Omental fat pad (tissue), 4 donors: ENCODE measurements around the gene TTPAL. TPM values are rescaled to one million over a fixed set of nuclear protein-coding genes. Genes with fewer than 3 reads are reported as not detected.

Source experiments
- ATAC-seq: fragments of 150-250 bp; one replicate; pipeline ENCODE4 v1.9.1; 2016; ENCODE audit warnings: mild to moderate bottlenecking, moderate library complexity; ENCODE audit not compliant: low FRiP score
- DNase-seq: peaks from one replicate; pipeline ENCODE4 v3.0.0-alpha.2; 2019; ENCODE audit warnings: low spot score
- total RNA-seq, 4 donors: library from RNA; depleted of rRNA; stranded (reverse); fragments of >200 nt; gene quantifications; one replicate each; pipeline ENCODE4 v1.1.0, GENCODE V29; 2016
- TF ChIP-seq, protein P1 (sequence below), 3 donors: fragments of 450-650 bp; IDR thresholded peaks; one replicate each; pipeline ENCODE4 v1.5.1; 2016 to 2017; ENCODE audit warnings: antibody characterized with exemption in 3 of 3, mild to moderate bottlenecking in 3 of 3, moderate library complexity in 2 of 3

Gene TTPAL
- total RNA-seq, 4 donors from 2014 or later, result 14.5 to 40.8 (median 23.6) TPM

DNA sequence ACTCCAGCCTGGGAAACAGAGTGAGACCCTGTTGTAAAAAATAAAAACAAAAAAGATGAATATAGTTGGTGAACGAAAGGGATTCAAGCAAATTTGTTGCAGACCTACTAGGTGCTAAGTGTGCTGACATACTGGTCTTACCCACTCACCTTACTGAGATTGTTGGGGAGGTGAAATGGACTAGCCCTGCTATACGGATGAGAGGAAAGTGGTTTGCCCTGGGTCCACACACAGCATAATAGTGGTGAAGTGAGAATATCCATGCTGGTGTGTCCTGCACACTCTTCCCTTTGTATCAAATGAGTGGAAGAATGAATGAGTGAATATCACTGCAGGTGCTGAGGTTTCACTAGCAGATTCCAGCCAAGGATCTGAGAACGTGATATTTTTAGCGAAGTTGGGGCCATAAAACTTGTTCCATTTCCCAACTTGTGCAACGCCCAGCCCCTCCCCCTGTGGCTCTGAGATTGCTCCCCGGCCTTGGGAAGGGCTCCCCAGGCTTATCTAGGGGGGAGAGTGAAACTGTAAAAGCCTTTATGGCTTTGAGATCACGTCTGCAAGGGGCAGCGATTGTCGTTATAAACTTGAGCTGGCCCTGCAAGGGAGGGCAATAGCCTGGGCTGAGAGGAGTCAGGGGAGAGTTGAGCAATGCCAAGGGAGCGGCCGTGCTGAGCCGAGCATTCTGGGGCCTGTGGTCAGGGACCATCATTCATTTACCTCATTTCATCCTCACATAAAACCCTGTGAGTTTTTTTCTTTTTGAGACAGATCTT, 33.2 kb upstream of the TTPAL start:
- TF ChIP-seq, protein P1, sequence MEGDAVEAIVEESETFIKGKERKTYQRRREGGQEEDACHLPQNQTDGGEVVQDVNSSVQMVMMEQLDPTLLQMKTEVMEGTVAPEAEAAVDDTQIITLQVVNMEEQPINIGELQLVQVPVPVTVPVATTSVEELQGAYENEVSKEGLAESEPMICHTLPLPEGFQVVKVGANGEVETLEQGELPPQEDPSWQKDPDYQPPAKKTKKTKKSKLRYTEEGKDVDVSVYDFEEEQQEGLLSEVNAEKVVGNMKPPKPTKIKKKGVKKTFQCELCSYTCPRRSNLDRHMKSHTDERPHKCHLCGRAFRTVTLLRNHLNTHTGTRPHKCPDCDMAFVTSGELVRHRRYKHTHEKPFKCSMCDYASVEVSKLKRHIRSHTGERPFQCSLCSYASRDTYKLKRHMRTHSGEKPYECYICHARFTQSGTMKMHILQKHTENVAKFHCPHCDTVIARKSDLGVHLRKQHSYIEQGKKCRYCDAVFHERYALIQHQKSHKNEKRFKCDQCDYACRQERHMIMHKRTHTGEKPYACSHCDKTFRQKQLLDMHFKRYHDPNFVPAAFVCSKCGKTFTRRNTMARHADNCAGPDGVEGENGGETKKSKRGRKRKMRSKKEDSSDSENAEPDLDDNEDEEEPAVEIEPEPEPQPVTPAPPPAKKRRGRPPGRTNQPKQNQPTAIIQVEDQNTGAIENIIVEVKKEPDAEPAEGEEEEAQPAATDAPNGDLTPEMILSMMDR (IDR thresholded peaks at IDR 0.05), result no peak
- ATAC-seq (no peak), DNase-seq (no peak)

DNA sequence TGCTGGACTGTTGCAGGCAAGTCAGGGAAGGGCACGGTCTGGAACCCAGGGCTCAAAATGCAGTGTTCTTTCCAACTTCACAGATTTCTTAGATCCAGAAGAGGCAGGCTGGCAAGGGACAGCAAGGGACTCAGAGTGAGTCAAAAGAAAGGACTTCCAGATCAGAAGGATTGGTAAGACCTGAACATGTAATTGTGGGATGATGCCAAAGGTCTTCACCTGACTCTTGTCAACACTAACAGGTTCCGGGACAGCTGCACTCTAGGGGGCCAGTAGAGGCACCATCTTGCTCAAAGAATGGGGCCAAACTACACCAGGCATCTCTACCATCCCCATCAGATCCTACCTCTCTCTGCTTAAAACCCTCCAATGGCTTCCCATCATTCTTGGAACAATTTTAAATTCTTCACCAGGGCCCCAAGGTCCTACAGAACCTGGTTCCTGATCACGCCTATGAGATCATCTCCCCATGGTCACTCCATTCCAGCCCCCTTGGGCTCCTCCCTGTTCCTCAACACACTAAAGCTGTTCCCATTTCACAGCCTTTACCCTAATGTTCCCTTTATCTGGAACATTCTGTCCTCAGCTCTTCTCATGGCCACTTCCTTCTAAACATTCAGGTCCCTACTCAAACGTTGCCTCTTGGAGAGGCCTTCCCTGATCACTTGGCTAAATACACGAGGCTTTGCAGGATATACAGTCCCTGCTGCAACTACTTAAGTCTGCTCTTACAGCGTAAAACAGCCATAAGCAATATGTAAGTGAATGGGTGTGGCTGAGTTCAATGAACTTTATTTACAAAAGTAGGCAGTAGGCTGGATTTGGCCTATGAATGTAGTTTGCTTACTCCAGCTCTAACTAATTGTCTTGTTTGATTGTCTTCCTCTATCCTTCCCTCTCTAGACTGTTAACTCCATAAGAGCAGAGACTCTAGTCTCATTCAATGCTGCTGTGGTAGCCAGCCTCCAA, 29.6 kb upstream of the TTPAL start:
- DNase-seq, result no peak
- TF ChIP-seq, protein P1 (IDR thresholded peaks at IDR 0.05), result no peak

DNA sequence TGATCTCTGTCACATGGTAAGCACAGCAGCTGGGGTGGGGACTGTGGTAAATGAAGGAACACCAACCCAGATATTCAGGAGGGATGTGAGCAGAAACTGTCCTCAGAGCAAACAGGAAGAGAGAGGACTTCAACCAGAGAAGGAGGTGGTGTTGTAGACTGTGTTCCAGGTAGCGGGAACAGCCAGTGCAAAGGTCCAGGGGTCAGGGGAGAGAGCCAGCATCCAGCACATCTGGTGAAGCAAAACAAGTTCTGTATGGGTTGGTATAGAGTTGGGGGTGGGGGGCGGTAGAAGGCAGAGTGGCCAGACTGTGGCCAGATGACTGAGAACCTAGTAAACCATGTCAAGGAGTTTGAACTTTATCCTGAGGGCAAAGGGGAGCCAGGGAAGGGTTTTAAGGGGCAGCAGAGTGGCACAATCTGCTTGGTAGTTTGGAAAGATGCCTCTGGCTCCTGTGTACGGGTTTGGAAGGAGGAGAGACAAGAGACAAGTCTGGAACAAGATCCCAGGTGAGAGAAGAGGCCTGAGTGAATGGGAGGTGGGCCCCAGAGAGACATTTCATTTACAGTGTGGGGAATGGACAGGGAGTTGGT, 27.8 kb upstream of the TTPAL start:
- TF ChIP-seq, protein P1 (IDR thresholded peaks at IDR 0.05), result no peak
- DNase-seq (no peak), ATAC-seq (no peak)

More for the DNA sequence above, 29.6 kb upstream of the TTPAL start:
- no peak for ATAC-seq

DNA sequence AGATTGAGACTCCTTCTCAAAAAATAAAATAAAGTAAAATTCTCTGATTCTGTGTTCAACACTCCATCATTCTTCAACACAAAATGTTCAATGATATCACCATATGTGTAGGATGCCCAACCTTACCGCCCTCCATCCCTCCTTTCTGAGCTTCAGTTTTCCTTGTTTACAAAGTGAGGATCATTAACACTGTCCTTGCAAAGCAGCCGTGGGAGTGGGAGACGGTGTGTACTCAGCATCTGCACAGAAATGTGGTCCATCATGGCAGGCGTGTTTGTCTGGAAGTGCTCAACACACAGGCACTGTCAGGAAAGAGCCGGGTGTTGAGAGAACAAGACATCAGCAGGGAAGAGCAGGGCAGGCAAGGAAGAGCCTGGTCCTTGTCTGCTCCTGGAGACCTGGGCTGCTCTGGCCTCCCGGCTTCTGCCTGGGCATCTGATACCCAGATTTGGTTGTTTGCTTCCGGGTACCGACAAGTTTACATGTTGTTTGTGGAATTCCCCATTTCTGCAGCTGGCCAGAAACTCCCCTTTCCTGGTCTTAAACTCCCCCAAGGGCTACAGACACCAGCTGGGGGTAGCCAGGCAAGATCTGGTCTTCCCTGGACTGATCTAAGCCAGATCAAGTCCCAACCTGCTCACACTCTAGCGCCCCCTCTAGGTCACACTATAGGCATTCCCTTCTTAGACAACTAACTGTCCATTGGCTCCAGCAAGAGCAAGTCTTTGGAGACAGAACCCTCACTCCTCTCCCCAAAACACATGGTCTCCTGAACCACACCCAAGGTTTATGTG, 26.7 kb upstream of the TTPAL start:
- TF ChIP-seq, protein P1 (IDR thresholded peaks at IDR 0.05), result no peak
- ATAC-seq, result no peak
- DNase-seq, result no peak

DNA sequence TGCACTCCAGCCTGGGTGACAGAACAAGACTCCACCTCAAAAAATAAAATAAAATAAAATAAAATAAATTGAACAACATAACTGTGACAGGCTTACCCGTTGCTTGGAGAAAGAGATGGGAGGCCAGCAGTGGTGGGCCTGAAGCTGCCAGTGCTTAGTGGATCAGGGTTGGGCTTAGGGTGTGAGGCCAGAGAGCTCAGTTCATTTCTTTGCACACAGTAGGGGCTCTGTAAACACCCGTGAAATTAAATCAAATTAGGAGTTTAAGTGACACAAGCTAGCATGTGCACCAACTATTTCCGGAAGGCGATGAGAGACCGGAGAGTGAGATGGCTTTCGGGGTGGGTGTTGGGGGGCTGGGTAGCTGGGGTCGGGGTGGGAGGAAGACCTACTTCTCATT, 25.8 kb upstream of the TTPAL start:
- no peak for ATAC-seq
- TF ChIP-seq, protein P1 (IDR thresholded peaks at IDR 0.05), result no peak
- no peak for DNase-seq

DNA sequence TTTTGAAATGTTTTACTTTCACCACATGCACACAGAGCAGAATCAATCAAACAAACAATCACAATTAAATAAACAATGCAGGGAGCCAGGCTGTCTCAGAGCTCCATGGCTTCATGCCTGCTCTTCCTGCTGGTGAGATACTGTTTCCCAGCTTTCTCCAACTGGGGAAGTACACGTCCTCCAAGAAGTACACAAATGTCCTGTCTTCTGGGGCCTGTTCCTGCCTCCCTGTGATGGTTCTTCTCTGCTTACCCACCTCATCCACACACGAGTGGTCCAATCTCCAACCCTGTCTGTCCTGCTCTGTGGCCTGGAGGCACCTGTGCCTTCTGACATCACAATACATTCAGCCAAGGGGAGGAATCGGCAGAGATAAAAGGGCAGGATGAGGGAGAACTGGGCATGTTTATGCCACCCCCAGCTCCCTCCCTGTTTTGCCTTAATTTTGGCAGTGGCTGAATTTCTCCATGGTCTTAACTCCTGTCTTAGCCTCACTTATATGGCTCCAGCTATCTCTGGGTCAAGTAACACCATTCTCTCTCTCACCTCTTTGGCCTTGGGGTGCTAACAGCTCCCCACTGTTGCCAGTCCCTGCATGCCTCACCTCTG, 25.3 kb upstream of the TTPAL start:
- TF ChIP-seq, protein P1 (IDR thresholded peaks at IDR 0.05), result no peak
- ATAC-seq, result no peak
- DNase-seq, result no peak
